Fibroblast of skin of left quadriceps (primary cell): ENCODE measurements around the gene MUC15.
A peak's percentile ranks its signal among the peaks of the same experiment; 100 is the strongest.

ENCODE experiments used
- DNase-seq, 2 experiments: peaks; one replicate each; pipeline ENCODE4 v3.0.0-alpha.2; 2013; ENCODE audit warnings: low read depth in 2 of 2

Gene MUC15

GRCh38 chr11:26575946-26576345 is 3.9 kb upstream of the MUC15 start:
- no peak for DNase-seq

GRCh38 chr11:26573896-26574295 is 1.8 kb upstream of the MUC15 start:
- no peak for DNase-seq

- no peak for DNase-seq
Measured at GRCh38 chr11:26572770-26573402, 823 bp upstream of the MUC15 start.

GRCh38 chr11:26569646-26570045 is 2.4 kb downstream of the MUC15 start:
- no peak for DNase-seq

GRCh38 chr11:26558190-26558589 is 13.9 kb downstream of the MUC15 start:
- DNase-seq, result no peak

- no peak for DNase-seq
Measured at GRCh38 chr11:26557666-26558065, 14.4 kb downstream of the MUC15 start.

- no peak for DNase-seq
Measured at GRCh38 chr11:26556582-26556981, 15.5 kb downstream of the MUC15 start.

GRCh38 chr11:26554455-26554854 is 17.6 kb downstream of the MUC15 start:
- no peak for DNase-seq

- DNase-seq, result no peak
Measured at GRCh38 chr11:26553182-26553581, 18.9 kb downstream of the MUC15 start.

GRCh38 chr11:26551186-26551801 is 20.8 kb downstream of the MUC15 start:
- peak in 1 of 2 experiments; percentile 9 for DNase-seq

- DNase-seq, result no peak
Measured at GRCh38 chr11:26550022-26550421, 22.0 kb downstream of the MUC15 start.

GRCh38 chr11:26549176-26549575 is 22.9 kb downstream of the MUC15 start:
- no peak for DNase-seq

- no peak for DNase-seq
Measured at GRCh38 chr11:26541870-26542269, 30.2 kb downstream of the MUC15 start.

GRCh38 chr11:26539517-26539916 is 32.5 kb downstream of the MUC15 start:
- no peak for DNase-seq

GRCh38 chr11:26537341-26537740 is 34.7 kb downstream of the MUC15 start:
- no peak for DNase-seq

GRCh38 chr11:26527685-26528084 is 44.4 kb downstream of the MUC15 start:
- no peak for DNase-seq

GRCh38 chr11:26522912-26523610 is 49.0 kb downstream of the MUC15 start:
- no peak for DNase-seq

GRCh38 chr11:26519469-26519868 is 52.6 kb downstream of the MUC15 start:
- no peak for DNase-seq

- no peak for DNase-seq
Measured at GRCh38 chr11:26512196-26512595, 59.9 kb downstream of the MUC15 start.

- no peak for DNase-seq
Measured at GRCh38 chr11:26510756-26511155, 61.3 kb downstream of the MUC15 start.

GRCh38 chr11:26510164-26510563 is 61.9 kb downstream of the MUC15 start:
- DNase-seq, result no peak
